ENCODE results near the gene PRR29.

DNA sequence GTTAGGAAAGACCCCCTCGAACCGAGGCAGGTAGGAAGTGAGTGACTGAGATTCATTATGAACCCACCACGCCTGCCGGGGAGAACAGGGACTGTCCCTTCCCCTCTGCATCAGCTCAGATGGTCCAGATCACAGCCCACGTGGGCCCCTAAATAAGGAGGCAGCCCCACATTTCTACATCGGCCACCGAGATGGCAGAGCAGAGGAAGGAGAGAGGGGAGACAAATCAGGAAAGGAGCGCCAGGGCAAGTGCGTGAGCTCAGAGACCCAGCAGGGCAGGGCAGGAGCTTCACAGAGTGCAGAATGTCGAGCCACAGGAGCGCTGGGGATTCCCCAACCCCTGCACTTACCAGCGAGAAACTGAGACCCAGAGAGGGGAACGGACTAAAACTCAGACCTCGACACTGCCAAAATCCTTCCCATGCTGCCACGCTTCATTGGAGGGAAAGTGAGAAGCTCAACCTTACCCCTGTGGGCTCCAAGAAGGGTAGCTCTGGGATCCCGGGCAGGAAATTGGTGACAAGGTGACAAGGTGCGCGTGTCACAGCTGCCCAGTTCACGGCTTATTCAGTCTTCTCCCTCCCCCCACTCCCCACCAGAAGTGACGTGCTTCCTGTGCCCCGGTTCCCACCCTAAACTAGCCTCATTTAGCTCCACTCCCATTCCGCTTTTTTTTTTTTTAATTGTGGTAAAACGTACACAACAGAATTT, 22.1 kb downstream of the PRR29 start, which contains the start of gene ICAM2:
- TF ChIP-seq, protein P1, sequence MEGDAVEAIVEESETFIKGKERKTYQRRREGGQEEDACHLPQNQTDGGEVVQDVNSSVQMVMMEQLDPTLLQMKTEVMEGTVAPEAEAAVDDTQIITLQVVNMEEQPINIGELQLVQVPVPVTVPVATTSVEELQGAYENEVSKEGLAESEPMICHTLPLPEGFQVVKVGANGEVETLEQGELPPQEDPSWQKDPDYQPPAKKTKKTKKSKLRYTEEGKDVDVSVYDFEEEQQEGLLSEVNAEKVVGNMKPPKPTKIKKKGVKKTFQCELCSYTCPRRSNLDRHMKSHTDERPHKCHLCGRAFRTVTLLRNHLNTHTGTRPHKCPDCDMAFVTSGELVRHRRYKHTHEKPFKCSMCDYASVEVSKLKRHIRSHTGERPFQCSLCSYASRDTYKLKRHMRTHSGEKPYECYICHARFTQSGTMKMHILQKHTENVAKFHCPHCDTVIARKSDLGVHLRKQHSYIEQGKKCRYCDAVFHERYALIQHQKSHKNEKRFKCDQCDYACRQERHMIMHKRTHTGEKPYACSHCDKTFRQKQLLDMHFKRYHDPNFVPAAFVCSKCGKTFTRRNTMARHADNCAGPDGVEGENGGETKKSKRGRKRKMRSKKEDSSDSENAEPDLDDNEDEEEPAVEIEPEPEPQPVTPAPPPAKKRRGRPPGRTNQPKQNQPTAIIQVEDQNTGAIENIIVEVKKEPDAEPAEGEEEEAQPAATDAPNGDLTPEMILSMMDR (IDR thresholded peaks at IDR 0.05; ENCODE audit: low read depth, low read length, poor library complexity, severe bottlenecking) = no peak
- no peak for TF ChIP-seq EZH2phosphoT487 (IDR thresholded peaks at IDR 0.05; ENCODE audit: borderline replicate concordance, low read length)
